ENCODE measurements around the gene HSPA2.
"Not testable (repeated sequence)": the region's sequence is repeated elsewhere in the genome, so short reads cannot be mapped to it uniquely, and the experiment has no call there.

The HSPA2 gene

DNA sequence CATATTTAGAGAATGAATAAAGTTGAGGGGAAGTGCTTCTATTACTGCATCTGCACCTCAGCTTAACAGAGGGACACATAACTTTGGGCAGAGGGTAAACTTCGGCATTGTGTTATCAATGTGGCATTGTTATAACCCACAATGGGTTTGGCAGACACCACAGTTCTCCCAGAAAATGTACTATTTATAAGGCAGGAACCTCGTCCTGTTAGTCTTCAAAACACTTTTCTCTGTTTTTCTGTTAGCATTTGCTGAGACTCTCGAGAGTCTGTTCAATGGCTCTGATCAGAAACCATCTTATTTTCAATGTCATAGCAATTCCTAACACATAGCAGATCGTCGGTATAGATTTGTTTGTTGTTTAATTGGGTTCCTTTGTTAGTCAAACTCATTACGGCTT lies 23.2 kb downstream of the HSPA2 start:
- FAIRE-seq, result no peak

DNA sequence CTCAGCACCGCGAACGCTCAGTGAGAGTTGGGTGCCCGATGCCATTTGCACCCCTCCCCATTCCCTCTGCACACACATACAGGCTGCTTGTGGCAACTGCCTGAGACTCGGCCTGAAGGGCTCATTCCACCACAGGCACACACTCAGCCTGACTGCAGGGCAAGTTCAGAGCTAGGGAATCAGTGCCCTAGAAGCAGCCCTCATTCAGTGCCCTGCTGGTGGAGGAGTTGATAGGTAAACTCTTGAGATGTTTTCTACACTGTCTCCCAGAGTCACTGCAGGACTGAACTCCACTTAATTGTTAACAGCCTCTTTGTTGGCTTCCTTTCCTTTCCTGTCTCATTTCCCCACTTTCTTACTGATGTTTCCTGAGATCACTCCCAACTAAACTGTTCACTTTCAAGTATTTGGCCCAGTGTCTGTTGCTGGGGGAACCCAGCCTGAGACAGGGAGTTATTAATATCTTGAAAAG lies 26.1 kb downstream of the HSPA2 start:
- no peak for FAIRE-seq

DNA sequence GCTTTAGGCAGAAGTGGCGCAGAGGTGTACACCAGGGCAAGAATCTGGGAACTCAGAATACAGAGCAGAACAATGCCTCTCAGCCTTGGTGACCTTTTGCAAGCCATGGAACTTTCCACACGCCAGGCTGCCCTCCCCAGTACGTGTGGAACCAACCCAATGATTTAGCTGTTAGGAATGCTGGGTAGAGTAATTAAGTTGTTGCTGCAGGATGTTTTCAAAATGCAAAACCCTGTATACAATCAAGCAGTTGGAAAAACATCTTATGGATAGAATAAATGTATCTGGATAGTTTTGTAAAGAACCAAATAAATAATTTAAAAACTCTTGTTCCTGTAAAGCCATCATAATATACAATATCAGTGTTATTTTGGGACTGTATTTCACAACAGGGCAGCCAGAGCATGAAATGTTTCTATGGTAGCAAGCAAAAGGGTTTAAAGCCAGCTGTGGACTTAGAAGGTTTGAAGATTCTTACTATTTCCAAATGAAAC lies 28.6 kb downstream of the HSPA2 start:
- no peak for FAIRE-seq

DNA sequence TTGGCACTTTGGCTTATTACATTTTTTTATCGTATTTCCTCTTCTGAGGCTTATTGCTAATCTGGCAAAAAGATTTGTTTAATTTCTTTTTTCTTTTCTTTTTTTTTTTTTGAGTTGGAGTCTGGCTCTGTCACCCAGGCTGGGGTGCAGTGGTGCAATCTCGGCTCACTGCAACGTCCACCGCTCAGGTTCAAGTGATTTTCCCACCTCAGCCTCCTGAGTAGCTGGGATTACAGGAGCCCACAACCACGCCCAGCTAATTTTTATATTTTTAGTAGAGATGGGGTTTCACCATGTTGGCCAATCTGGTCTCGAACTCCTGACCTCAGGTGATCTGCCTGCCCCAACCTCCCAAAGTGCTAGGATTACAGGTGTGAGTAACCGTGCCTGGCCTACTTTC lies 29.1 kb downstream of the HSPA2 start:
- FAIRE-seq, result not testable (repeated sequence)

DNA sequence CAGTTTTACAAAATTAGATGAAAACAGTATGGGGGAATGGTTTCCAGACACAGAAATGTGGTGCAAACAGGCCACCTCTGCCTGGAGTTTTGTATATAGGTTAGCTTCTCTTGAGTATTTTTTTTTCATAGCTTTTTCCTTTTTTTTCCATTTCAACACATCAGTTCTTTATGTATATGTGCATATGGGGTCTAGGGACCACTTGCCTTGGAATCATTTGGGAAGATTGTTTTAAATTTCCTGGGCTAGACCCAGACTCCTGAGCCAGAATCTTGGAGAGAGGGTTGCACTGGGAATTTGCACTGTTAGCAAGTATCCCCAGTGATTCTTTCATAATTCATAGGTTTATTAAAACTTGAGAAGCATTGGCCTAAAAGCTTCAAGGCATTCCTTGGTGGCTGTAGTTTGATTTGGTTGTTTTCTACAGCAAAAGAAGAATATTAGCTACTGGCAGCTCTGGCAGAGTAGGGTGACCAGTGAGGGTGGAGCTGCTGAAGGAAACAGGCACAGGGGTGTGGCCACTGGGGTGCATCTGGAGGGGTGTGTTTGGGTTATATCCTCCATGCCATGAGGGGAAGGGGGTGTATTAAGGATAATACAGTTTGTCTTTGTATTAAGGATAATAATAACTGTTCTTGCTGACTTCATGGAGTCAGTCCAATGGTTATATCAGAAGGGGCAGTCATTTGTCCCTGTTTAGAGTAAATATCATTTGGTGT lies 32.0 kb downstream of the HSPA2 start:
- no peak for FAIRE-seq

DNA sequence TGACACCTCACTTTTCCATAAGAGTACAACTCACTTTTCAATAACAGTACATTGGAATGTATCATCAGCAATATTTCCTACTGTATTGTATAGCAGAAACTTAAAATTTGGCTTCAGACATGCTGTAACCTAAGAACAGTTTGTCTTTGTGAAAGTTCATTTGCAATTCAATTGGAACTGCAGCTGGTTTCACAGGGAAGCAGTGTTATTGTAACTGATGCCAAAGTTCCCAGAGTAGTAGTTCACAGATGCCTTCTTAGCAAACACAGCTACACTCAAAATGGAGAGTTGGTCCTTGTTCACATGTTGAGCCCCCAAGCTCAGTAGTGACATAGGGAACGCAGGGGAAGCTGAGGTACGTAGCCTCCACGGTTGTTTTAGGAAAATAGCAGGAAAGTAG lies 32.6 kb downstream of the HSPA2 start:
- FAIRE-seq, result no peak

DNA sequence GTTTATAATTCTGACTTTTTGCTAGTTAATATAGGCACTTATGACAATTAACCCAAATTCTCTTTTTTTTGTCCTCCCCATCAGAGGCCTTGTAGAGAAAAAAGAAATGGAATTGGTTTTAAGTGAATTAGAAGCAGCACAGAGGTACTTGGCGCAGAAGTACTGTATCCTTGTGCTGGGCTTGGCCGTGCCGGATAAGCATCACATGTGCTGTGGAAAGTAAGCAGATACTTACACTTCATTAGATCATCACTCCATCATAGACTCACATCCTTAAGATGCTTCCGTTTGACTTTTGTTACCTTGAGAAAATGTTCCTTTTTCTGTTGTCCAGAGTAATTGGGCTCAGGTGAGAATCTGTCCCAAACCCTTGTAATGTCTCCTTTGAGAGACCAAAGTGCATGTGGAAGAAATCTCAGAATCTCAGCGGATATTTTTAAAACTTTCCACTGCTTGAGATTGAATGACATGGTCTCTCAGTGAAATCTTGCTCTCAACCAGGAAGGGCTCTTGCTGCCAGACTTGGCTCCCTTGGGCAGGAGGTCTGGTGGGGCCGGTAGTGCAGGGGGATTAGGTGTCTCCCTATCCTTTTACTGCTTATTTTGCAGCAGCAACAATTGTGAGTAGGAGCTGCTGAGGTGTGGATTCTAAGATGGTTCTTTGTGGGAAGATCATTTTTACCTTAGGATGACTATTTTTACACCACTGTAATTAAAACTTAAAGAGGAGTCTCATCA lies 34.0 kb downstream of the HSPA2 start:
- FAIRE-seq, result no peak

DNA sequence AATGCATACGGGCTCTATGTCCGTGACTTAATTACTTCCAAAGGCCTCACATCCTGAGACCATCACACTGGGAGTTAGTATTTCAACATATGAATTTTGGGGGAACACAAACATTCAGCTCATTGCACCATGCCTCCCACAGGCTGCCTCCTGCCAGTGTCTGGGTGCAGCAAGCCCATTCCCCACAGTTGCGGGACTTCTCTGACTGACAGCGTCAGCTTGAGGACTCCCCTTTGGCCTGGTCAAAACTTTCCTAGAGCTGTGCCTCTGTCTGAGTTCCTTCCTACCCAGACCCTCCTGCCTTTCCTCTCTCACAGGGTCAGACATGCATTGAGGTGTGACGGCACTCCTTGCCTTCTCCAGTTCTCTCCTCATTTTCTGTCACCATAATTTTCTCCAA lies 36.7 kb downstream of the HSPA2 start:
- FAIRE-seq, result no peak

DNA sequence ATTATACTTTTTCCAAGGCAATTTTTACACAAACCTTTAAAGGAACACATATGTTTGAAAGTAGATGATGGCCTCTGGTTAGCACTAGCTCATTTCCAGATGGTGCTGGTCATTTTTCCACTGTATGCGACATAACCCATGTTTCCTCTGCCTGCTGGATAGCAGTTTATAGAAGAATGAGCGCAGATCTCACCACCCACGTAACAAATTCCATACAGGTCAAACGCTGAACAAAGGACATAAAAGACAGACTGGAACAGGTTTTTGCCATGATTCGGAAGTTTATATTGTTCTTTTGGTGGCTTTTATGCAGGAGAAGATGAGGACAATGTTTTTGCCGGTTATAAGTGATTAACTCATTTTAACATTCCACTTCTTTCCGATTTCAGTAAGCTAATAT lies 39.9 kb downstream of the HSPA2 start:
- no peak for FAIRE-seq

DNA sequence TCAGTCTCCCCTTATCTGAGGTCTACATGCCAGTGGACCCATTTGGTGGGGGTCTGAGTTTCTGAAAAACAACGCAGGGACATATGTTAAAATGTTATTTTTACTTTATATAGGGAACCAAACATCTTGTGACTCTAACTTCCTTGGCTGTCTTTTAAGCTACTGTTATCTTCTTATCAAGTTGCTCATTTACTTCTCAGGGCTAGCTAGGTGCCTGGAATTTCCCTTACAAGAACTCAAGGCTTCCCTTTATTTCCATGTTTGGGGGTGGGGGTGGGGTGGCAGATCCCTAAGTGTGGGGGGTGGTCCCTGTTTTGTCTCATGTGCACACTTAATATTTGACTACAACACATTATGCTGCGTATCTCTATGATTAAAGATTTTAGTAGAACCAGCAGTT lies 40.8 kb downstream of the HSPA2 start:
- FAIRE-seq, result no peak

DNA sequence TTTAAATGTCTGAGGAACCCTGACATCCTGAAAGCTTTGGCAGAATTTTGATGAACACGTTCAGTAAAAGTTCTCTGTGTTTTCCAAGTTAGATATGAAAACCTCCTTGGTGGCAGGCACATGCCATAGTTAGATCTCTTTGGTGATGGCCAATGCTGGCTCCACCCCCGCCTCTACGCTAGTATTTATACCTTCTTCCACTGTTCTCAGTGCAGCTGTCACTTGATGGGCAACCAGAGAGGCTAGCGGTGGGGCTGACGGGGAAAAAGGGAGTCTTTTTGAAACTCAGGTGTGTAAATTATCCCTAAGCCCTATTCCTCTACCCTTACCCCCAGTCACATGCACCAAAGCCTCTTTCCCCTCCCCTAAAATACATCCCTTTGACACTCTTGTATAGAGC lies 41.3 kb downstream of the HSPA2 start:
- FAIRE-seq, result no peak

DNA sequence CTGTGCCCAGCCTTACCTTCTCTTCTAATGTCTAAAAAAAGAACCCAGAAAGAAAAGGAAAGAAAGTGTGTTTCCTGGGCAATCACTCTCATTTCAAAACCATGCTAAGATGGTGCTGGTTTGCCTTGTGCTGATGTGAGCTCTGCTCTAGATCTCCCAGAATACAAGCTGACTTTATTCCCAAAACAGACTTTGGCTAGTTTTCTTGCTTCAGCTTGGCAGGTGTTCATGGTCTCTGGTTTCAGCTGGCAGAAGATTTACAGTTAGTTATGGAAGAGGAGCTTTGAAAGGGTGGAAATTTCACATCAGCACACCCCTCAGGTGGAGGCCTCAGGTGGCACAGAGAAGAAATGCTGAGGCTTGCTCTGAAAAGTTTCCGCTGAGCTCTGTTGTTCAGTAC lies 43.6 kb downstream of the HSPA2 start:
- FAIRE-seq, result no peak

DNA sequence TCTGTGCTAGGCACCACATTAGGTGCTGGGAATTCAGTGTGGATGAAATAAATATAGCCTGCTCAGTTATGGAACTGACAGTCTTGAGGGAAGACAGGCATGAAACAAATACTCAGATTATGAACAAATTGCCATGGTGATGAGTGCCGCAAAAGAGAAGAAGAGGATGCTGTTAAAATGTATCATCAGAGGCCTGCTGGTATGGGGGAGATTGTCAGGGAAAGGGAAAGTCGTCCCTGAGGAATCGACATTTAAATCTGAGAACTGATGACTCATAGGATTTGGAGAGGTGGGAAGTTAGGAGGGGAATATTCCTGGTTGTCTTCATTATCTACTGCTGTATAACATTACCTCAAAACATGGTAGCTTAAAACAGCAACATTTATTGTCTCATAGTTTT lies 51.3 kb downstream of the HSPA2 start:
- FAIRE-seq, result no peak
